ENCODE results near the gene FHIT. TPM values are rescaled to one million over a fixed set of nuclear protein-coding genes. Genes with fewer than 3 reads are reported as not detected.

FHIT gene
- total RNA-seq, 1 experiment from 2014 or later, result 3.6 TPM

- Histone ChIP-seq H3K36me3 (ENCODE audit: low read depth, low read length) (no peaks in the 10 kb centered on the region), H3K9ac (ENCODE audit: low read length) (no peak overlapping the region), H3K27ac (ENCODE audit: low read length) (no peak overlapping the region), H3K4me3 (ENCODE audit: low read length) (no peak overlapping the region), H3F3A (ENCODE audit: low read length, unreplicated experiment) (no peaks in the 10 kb centered on the region), H3K27me3 (ENCODE audit: low read length) (no peaks in the 10 kb centered on the region), H3K9me2 (replicated peaks; ENCODE audit: low read length) (no peaks in the 10 kb centered on the region), H2AFZ (ENCODE audit: low read length) (no peak overlapping the region), H4K20me1 (ENCODE audit: low read length) (no peaks in the 10 kb centered on the region), H3K4me2 (ENCODE audit: low read length) (no peak overlapping the region), H3K79me2 (ENCODE audit: low read length) (no peaks in the 10 kb centered on the region), H3K9me3 (ENCODE audit: low read length) (no peaks in the 10 kb centered on the region), H3K4me1 (ENCODE audit: insufficient read depth, low read length) (no peaks in the 10 kb centered on the region)
- ChIA-PET POLR2A (ENCODE audit: unreplicated experiment) (no interaction called here), CTCF (no interaction called here)
- DNase-seq, result no peak
- no peak for TF ChIP-seq EZH2 (IDR thresholded peaks at IDR 0.05; ENCODE audit: low read length, unreplicated experiment)
- intact Hi-C loops (cut with micrococcal nuclease), result no loop called here
- ATAC-seq, result no peak
- BruUV-seq (replicated peaks), result no TSS peak
These were observed 1412.0 kb downstream of the FHIT start for GRCh38 chr3:59839283-59839682.

DNA sequence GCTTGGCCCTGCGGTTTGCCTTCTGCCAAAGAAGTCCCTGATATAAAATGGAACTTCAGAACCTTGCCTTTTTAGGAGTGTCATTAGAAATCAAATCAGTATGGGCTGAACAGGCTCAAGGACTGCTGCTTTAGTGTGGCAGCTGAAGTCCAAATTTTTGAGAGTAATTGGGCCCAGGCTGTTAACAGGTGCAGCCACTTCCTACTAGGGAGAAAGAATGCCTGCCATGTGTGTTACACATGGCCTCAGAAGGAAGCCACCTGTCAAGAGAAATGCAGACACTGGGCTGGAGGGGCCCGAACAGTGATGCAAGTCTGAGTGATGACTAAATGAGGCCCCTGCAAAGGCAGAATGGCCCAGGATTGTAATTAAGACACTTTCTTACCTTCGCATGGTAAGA lies 1414.7 kb downstream of the FHIT start:
- ATAC-seq, result no peak

GRCh38 chr3:59832702-59833101 lies 1418.5 kb downstream of the FHIT start:
- TF ChIP-seq EZH2phosphoT487 (IDR thresholded peaks at IDR 0.05; ENCODE audit: borderline replicate concordance, low read length), result no peak
- TF ChIP-seq CTCF (conservative IDR thresholded peaks at IDR 0.05; ENCODE audit: low read depth, low read length), result no peak
- no peak for TF ChIP-seq EZH2 (IDR thresholded peaks at IDR 0.05; ENCODE audit: low read length, unreplicated experiment)
- ATAC-seq (no peak), DNase-seq (no peak)
- Histone ChIP-seq H3K36me3 (ENCODE audit: low read depth, low read length) (no peaks in the 10 kb centered on the region), H3K79me2 (ENCODE audit: low read length) (no peaks in the 10 kb centered on the region), H3K9me3 (ENCODE audit: low read length) (no peaks in the 10 kb centered on the region), H3K27ac (ENCODE audit: low read length) (no peak overlapping the region), H3K4me2 (ENCODE audit: low read length) (no peak overlapping the region), H3K4me1 (ENCODE audit: insufficient read depth, low read length) (no peaks in the 10 kb centered on the region), H4K20me1 (ENCODE audit: low read length) (no peaks in the 10 kb centered on the region), H3K9me2 (replicated peaks; ENCODE audit: low read length) (no peaks in the 10 kb centered on the region), H3K4me3 (ENCODE audit: low read length) (no peak overlapping the region), H2AFZ (ENCODE audit: low read length) (no peak overlapping the region), H3F3A (ENCODE audit: low read length, unreplicated experiment) (no peaks in the 10 kb centered on the region), H3K27me3 (ENCODE audit: low read length) (no peaks in the 10 kb centered on the region), H3K9ac (ENCODE audit: low read length) (no peak overlapping the region)
- no TSS peak for BruUV-seq (replicated peaks)
- ChIA-PET CTCF (interaction anchor here (0.6 kb wide), 1 partner anchor 25 kb away, joined by 3 read pairs; no protein-coding TSS in a partner anchor), POLR2A (ENCODE audit: unreplicated experiment) (no interaction called here)
- intact Hi-C loops (cut with micrococcal nuclease), result no loop called here

More for the DNA sequence above, 1414.7 kb downstream of the FHIT start:
- Histone ChIP-seq H3K27me3 (ENCODE audit: low read length) (no peaks in the 10 kb centered on the region), H3K79me2 (ENCODE audit: low read length) (no peaks in the 10 kb centered on the region), H2AFZ (ENCODE audit: low read length) (no peak overlapping the region), H3F3A (ENCODE audit: low read length, unreplicated experiment) (no peaks in the 10 kb centered on the region), H3K9ac (ENCODE audit: low read length) (no peak overlapping the region), H3K9me3 (ENCODE audit: low read length) (no peaks in the 10 kb centered on the region), H3K4me2 (ENCODE audit: low read length) (no peak overlapping the region), H3K9me2 (replicated peaks; ENCODE audit: low read length) (no peaks in the 10 kb centered on the region), H4K20me1 (ENCODE audit: low read length) (no peaks in the 10 kb centered on the region), H3K4me3 (ENCODE audit: low read length) (no peak overlapping the region), H3K36me3 (ENCODE audit: low read depth, low read length) (no peaks in the 10 kb centered on the region), H3K4me1 (ENCODE audit: insufficient read depth, low read length) (no peaks in the 10 kb centered on the region), H3K27ac (ENCODE audit: low read length) (no peak overlapping the region)
- no peak for DNase-seq
- BruUV-seq (replicated peaks), result no TSS peak
- no peak for TF ChIP-seq EZH2phosphoT487 (IDR thresholded peaks at IDR 0.05; ENCODE audit: borderline replicate concordance, low read length)
- no peak for TF ChIP-seq EZH2 (IDR thresholded peaks at IDR 0.05; ENCODE audit: low read length, unreplicated experiment)
- TF ChIP-seq CTCF (conservative IDR thresholded peaks at IDR 0.05; ENCODE audit: low read depth, low read length), result no peak
- POLR2A ChIA-PET (ENCODE audit: unreplicated experiment), result no interaction called here
- CTCF ChIA-PET, result no interaction called here
- intact Hi-C loops (cut with micrococcal nuclease), result no loop called here

Measured in PC-3 (cell line).